ENCODE data around the gene NRP1.

The NRP1 gene

GRCh38 chr10:33335801-33336581 is 1.5 kb upstream of the NRP1 start:
- TF ChIP-seq CTCF (IDR thresholded peaks at IDR 0.05; ENCODE audit: low read depth, low read length): no peak
- H3K9me3 ChIP-seq (ENCODE audit: severe bottlenecking): no peaks in the 10 kb centered on the region
- peak overlapping the region; percentile 36 for H3K4me3 ChIP-seq (ENCODE audit: low read depth, low read length)
- H3K36me3 ChIP-seq: no peaks in the 10 kb centered on the region
- DNase-seq: peak; percentile 4
- H3K27ac ChIP-seq: no peak overlapping the region
- peaks cover 30% of the 10 kb centered on the region for H3K27me3 ChIP-seq (ENCODE audit: insufficient read depth, low read depth, severe bottlenecking)

GRCh38 chr10:33335551-33335800 is 1.0 kb upstream of the NRP1 start:
- Histone ChIP-seq H3K36me3 (no peaks in the 10 kb centered on the region), H3K27me3 (ENCODE audit: insufficient read depth, low read depth, severe bottlenecking) (peaks cover 32% of the 10 kb centered on the region), H3K27ac (no peak overlapping the region), H3K4me3 (ENCODE audit: low read depth, low read length) (peak overlapping the region; percentile 36), H3K9me3 (ENCODE audit: severe bottlenecking) (no peaks in the 10 kb centered on the region)
- no peak for DNase-seq
- TF ChIP-seq CTCF (IDR thresholded peaks at IDR 0.05; ENCODE audit: low read depth, low read length): no peak

- peak; percentile 37 for TF ChIP-seq CTCF (IDR thresholded peaks at IDR 0.05; ENCODE audit: low read depth, low read length)
- H3K4me3 ChIP-seq (ENCODE audit: low read depth, low read length): peak overlapping the region; percentile 36
- no peaks in the 10 kb centered on the region for H3K9me3 ChIP-seq (ENCODE audit: severe bottlenecking)
- peak; percentile 32 for DNase-seq
- no peaks in the 10 kb centered on the region for H3K36me3 ChIP-seq
- no peak overlapping the region for H3K27ac ChIP-seq
- peaks cover 32% of the 10 kb centered on the region for H3K27me3 ChIP-seq (ENCODE audit: insufficient read depth, low read depth, severe bottlenecking)
These were observed 511 bp upstream of the NRP1 start for GRCh38 chr10:33334805-33335550.

GRCh38 chr10:33333260-33334101 is 986 bp downstream of the NRP1 start:
- Histone ChIP-seq H3K27me3 (ENCODE audit: insufficient read depth, low read depth, severe bottlenecking) (peaks cover 32% of the 10 kb centered on the region), H3K36me3 (no peaks in the 10 kb centered on the region), H3K4me3 (ENCODE audit: low read depth, low read length) (peak overlapping the region; percentile 36), H3K9me3 (ENCODE audit: severe bottlenecking) (no peaks in the 10 kb centered on the region), H3K27ac (no peak overlapping the region)
- TF ChIP-seq CTCF (IDR thresholded peaks at IDR 0.05; ENCODE audit: low read depth, low read length): no peak
- no peak for DNase-seq

- Histone ChIP-seq H3K9me3 (ENCODE audit: severe bottlenecking) (no peaks in the 10 kb centered on the region), H3K27me3 (ENCODE audit: insufficient read depth, low read depth, severe bottlenecking) (peaks cover 25% of the 10 kb centered on the region), H3K4me3 (ENCODE audit: low read depth, low read length) (no peak overlapping the region), H3K27ac (no peak overlapping the region), H3K36me3 (no peaks in the 10 kb centered on the region)
- DNase-seq: no peak
- no peak for TF ChIP-seq CTCF (IDR thresholded peaks at IDR 0.05; ENCODE audit: low read depth, low read length)
These were observed 2.0 kb downstream of the NRP1 start for GRCh38 chr10:33332183-33333065.

Measured in WERI-Rb-1 (cell line).